Measurements from ENCODE around the gene CFD. TPM values are rescaled to one million over a fixed set of nuclear protein-coding genes. Genes with fewer than 3 reads are reported as not detected.

CFD gene
- total RNA-seq (10 to 100 TPM; 13.2 to 14.1 TPM), polyA plus RNA-seq (10 to 100 TPM in 1 of 2 donors, 1 to 10 TPM in 1; 4.5 to 20.2 TPM)

DNA sequence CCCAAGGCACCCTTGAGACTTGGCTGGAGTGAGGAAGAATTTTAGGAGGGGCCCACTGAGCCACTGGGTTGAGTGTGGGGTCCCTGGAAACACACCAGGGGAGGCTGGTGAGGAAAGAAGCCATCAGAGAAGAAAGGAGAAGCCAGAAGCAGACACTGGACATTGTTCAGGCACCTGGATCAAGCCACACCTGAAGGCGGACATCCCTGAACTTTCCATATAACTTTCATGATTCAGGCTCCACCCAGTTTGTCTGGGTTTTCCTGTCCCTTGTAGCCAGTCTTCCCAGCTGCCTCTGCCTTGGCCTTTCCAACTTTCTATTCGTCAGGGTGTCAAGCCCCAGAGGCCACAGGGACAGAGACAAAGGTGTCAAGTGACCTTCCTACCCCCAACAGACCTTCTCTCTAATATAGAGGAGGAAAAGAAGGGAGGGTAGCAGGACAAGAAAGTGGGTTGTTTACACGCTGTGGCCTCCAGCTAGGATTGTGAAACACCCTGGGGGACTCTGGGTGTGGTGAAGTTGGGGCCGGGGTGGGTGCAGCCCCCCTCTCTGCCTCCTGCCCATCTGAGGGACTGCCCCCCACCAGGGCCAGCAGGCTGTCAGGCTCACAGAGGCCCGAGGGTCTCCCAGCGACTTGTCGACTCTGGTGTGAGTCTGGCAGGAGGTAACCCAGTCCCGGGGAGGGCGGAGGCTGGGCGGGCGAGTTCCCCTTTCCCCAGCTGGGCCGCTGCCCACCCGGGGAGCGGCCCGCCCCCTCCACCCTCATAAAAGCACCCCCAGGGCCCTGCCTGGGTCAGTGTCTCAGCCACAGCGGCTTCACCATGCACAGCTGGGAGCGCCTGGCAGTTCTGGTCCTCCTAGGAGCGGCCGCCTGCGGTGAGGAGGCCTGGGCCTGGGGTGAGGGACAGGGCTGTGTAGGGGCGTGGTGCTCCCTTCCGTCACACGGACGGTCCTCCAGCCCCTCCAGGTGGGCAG, at the start of gene CFD:
Gene CFD (plus strand): TSS at position 797 of the 976 bp plus-strand sequence. CDS start 26 bp downstream, at position 823.
- 42% methylated on average over 24 of the region's 24 CpGs for WGBS
- no peak for DNase-seq (ENCODE audit: low spot score)
- peaks cover 0 to 20% (median 11%) of the 10 kb centered on the region in 4 donors for H3K4me1 ChIP-seq (ENCODE audit: control insufficient read depth in 4 of 4, insufficient read depth in 4 of 4, low read length in 3 of 4)

GRCh38 chr19:810077-810855, 49.2 kb upstream of the CFD start:
- TF ChIP-seq RAD21 (IDR thresholded peaks at IDR 0.05) = no peak
- no peak for TF ChIP-seq RXRA (IDR thresholded peaks at IDR 0.05)
- no peak for TF ChIP-seq FOXA1 (IDR thresholded peaks at IDR 0.05)
- TF ChIP-seq, protein P1, sequence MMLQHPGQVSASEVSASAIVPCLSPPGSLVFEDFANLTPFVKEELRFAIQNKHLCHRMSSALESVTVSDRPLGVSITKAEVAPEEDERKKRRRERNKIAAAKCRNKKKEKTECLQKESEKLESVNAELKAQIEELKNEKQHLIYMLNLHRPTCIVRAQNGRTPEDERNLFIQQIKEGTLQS (IDR thresholded peaks at IDR 0.05) = no peak
- no peak for TF ChIP-seq TAF1 (conservative IDR thresholded peaks at IDR 0.05)
- no peak for TF ChIP-seq JUND (IDR thresholded peaks at IDR 0.05)
- no peak for TF ChIP-seq CTCF (IDR thresholded peaks at IDR 0.05; ENCODE audit: low read depth, low read length, missing input control)
- TF ChIP-seq HNF4G (IDR thresholded peaks at IDR 0.05) = no peak
- no peak for TF ChIP-seq SP1 (IDR thresholded peaks at IDR 0.05)
- Histone ChIP-seq H3K9me3 (ENCODE audit: control insufficient read depth in 4 of 4, low read length in 3 of 4) (no peaks in the 10 kb centered on the region), H3K27ac (ENCODE audit: low read depth in 1 of 2, low read length in 2 of 2) (no peak overlapping the region), H3K27me3 (ENCODE audit: control insufficient read depth in 4 of 4, insufficient read depth in 4 of 4, low read length in 3 of 4) (no peaks in the 10 kb centered on the region), H3K4me1 (ENCODE audit: control insufficient read depth in 4 of 4, insufficient read depth in 4 of 4, low read length in 3 of 4) (no peaks in the 10 kb centered on the region), H3K36me3 (ENCODE audit: control insufficient read depth in 4 of 4, insufficient read depth in 3 of 4, low read depth in 1 of 4, low read length in 3 of 4) (peaks cover 31 to 59% (median 50%) of the 10 kb centered on the region in 4 donors), H3K9ac (ENCODE audit: low read depth in 1 of 2, low read length in 2 of 2) (no peak overlapping the region), H3K4me3 (ENCODE audit: low read depth in 1 of 3, low read length in 3 of 3) (no peak overlapping the region)
- WGBS = 89% methylated on average over 30 of the region's 30 CpGs
- DNase-seq (ENCODE audit: low spot score) = no peak

More for the DNA sequence above, at the start of gene CFD:
- Histone ChIP-seq H3K27ac (ENCODE audit: low read depth in 1 of 2, low read length in 2 of 2) (no peak within 1 kb of the TSS), H3K36me3 (ENCODE audit: control insufficient read depth in 4 of 4, insufficient read depth in 3 of 4, low read depth in 1 of 4, low read length in 3 of 4) (no peaks in the 10 kb centered on the region), H3K27me3 (ENCODE audit: control insufficient read depth in 4 of 4, insufficient read depth in 4 of 4, low read length in 3 of 4) (no peaks in the 10 kb centered on the region), H3K9me3 (ENCODE audit: control insufficient read depth in 4 of 4, low read length in 3 of 4) (peaks cover 0 to 1% (median 0%) of the 10 kb centered on the region in 4 donors), H3K4me3 (ENCODE audit: low read depth in 1 of 3, low read length in 3 of 3) (peak within 1 kb of the TSS in 1 of 3 donors; percentile 36), H3K9ac (ENCODE audit: low read depth in 1 of 2, low read length in 2 of 2) (no peak within 1 kb of the TSS)
- no peak for TF ChIP-seq GABPA (IDR thresholded peaks at IDR 0.05 in 1 of 2, conservative IDR thresholded peaks at IDR 0.05 in 1 of 2)

DNA sequence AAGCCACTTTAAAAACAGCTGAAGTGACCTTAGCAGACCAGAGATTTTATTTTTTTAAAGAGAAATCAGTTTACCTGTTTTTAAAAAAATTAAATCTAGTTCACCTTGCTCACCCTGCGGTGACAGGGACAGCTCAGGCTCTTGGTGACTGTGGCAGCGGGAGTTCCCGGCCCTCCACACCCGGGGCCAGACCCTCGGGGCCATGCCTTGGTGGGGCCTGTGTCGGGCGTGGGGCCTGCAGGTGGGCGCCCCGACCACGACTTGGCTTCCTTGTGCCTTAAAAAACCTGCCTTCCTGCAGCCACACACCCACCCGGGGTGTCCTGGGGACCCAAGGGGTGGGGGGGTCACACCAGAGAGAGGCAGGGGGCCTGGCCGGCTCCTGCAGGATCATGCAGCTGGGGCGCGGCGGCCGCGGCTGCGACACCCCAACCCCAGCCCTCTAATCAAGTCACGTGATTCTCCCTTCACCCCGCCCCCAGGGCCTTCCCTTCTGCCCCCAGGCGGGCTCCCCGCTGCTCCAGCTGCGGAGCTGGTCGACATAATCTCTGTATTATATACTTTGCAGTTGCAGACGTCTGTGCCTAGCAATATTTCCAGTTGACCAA, 48.5 kb upstream of the CFD start:
- no peaks in the 10 kb centered on the region for H3K9me3 ChIP-seq (ENCODE audit: control insufficient read depth in 4 of 4, low read length in 3 of 4)
- WGBS = 93% methylated on average over 25 of the region's 25 CpGs
- no peak overlapping the region for H3K27ac ChIP-seq (ENCODE audit: low read depth in 1 of 2, low read length in 2 of 2)
- H3K4me3 ChIP-seq (ENCODE audit: low read depth in 1 of 3, low read length in 3 of 3) = no peak overlapping the region
- H3K36me3 ChIP-seq (ENCODE audit: control insufficient read depth in 4 of 4, insufficient read depth in 3 of 4, low read depth in 1 of 4, low read length in 3 of 4) = peaks cover 31 to 53% (median 43%) of the 10 kb centered on the region in 4 donors
- no peaks in the 10 kb centered on the region for H3K4me1 ChIP-seq (ENCODE audit: control insufficient read depth in 4 of 4, insufficient read depth in 4 of 4, low read length in 3 of 4)
- TF ChIP-seq NR2F2 (IDR thresholded peaks at IDR 0.05) (no peak), FOXA1 (IDR thresholded peaks at IDR 0.05) (no peak), ZBTB33 (IDR thresholded peaks at IDR 0.05) (no peak)
- H3K27me3 ChIP-seq (ENCODE audit: control insufficient read depth in 4 of 4, insufficient read depth in 4 of 4, low read length in 3 of 4) = no peaks in the 10 kb centered on the region
- no peak for DNase-seq (ENCODE audit: low spot score)
- H3K9ac ChIP-seq (ENCODE audit: low read depth in 1 of 2, low read length in 2 of 2) = no peak overlapping the region
